Heart left ventricle (tissue), 16 donors: ENCODE measurements around the gene AGER. TPM values are rescaled to one million over a fixed set of nuclear protein-coding genes. Genes with fewer than 3 reads are reported as not detected.

ENCODE experiments used
- ATAC-seq, 4 donors: fragments of 200-7000 bp; cut with Tn5 transposase; one replicate each; pipeline ENCODE4 v1.9.1; 2020 to 2022; ENCODE audit warnings: moderate library complexity in 4 of 4, mild to moderate bottlenecking in 3 of 4, moderate number of reproducible peaks in 1 of 4
- DNase-seq, 5 donors: peaks; one replicate each; pipeline ENCODE4 v3.0.0-alpha.2; 2020
- H3K27ac ChIP-seq, 12 donors: fragments of 200-600 bp; sonication (generic) in 4 of 12; one replicate each; pipeline versions ENCODE4 v1.5.0 to v1.8.0; 2016 to 2022; ENCODE audit warnings: mild to moderate bottlenecking in 2 of 12
- H3K27me3 ChIP-seq, 9 donors: fragments of 200-600 bp; sonication (generic) in 2 of 9; one replicate each; pipeline versions ENCODE4 v1.5.1 to v1.8.0; 2016 to 2022; ENCODE audit warnings: mild to moderate bottlenecking in 3 of 9
- H3K36me3 ChIP-seq, 9 donors: fragments of 200-600 bp; sonication (generic) in 2 of 9; one replicate each; pipeline versions ENCODE4 v1.5.0 to v1.8.0; 2018 to 2022; ENCODE audit warnings: mild to moderate bottlenecking in 2 of 9
- H3K4me1 ChIP-seq, 12 donors: fragments of 200-600 bp; sonication (generic) in 4 of 12; one replicate each; pipeline versions ENCODE4 v1.5.0 to v1.8.0; 2016 to 2022; ENCODE audit warnings: mild to moderate bottlenecking in 3 of 12
- H3K4me3 ChIP-seq, 12 donors: fragments of 200-600 bp; sonication (generic) in 4 of 12; one replicate each; pipeline versions ENCODE4 v1.5.0 to v1.8.0; 2017 to 2022; ENCODE audit warnings: mild to moderate bottlenecking in 9 of 12, moderate library complexity in 4 of 12
- H3K9me3 ChIP-seq, 12 donors: fragments of 200-600 bp; sonication (generic) in 4 of 12; one replicate each; pipeline versions ENCODE4 v1.5.0 to v1.8.0; 2016 to 2022; ENCODE audit warnings: mild to moderate bottlenecking in 1 of 12
- POLR2A ChIP-seq, 2 donors: fragments of 450-650 bp; IDR thresholded peaks; one replicate each; pipeline ENCODE4 v1.6.1; 2017; ENCODE audit warnings: antibody characterized with exemption in 2 of 2, mild to moderate bottlenecking in 2 of 2, moderate library complexity in 2 of 2
- WGBS, 4 donors: extraction: QIAGEN DNeasy Blood & Tissue Kit in 2 of 4; methylation state at CpG; one replicate each; pipeline versions ENCODE4 v1.1.5 to v1.1.7; 2013 to 2018; 5-methylcytosine and 5-hydroxymethylcytosine counted together
- intact Hi-C, 10 donors: fragments of 100-400 bp; cut with DNase I; formaldehyde crosslinking; loops; one replicate each; pipeline versions ENCODE4 v1.11.1 to v1.14.2; 2022
- polyA plus RNA-seq, 2 donors: library from polyadenylated mRNA; stranded (reverse); fragments of 200-250 nt; gene quantifications; one replicate each; pipeline ENCODE4 v1.2.3, GENCODE V29; 2013
- total RNA-seq, 9 donors: library from RNA; depleted of rRNA in 2 of 9; stranded (reverse); fragments of >200 nt in 2 of 9; fragmentation: NEBNext Ultra II Directional in 3 of 9; extraction: Animal tissue kit (Norgen Biotek cat#: 25700) in 3 of 9; gene quantifications; one replicate each; pipeline versions ENCODE4 v1.1.0 to v1.2.4, GENCODE V29; 2016 to 2023
- TF ChIP-seq, protein P1 (sequence below), 12 donors: fragments of 200-600 bp; sonication (generic) in 4 of 12; IDR thresholded peaks; one replicate each; pipeline versions ENCODE4 v1.5.0 to v1.8.0; 2018 to 2022; ENCODE audit warnings: antibody characterized with exemption in 12 of 12, mild to moderate bottlenecking in 5 of 12
- donor health status: ischemic (EF 13 %, LVEDD 7.1; RV severe dilation, severe dysfunction).
- donor health status: healthy with polysubstance abuse.
- donor health status: DM: no; HTN: yes; CAD: no.
- donor health status: DM: no; HTN: no; CAD: no.
- donor health status: ischemic (EF 25% LVEDD 6.9; RV normal size, moderate dysfunction).
- donor health status: ischemic (EF 25% LVEDD 5.7; RV mildly dilated, moderate dysfunction).
- donor health status: healthy.
- donor health status: DM: yes; HTN: yes; CAD: no.
- donor health status: ischemic (EF 35%, LVEDD 5.7; RV mildly dilated, moderate dysfunction).
- donor health status: nonischemic (EF 11% LVEDD 7.7; RV severe dilation, severe dysfunction).
- donor health status: DM: yes; HTN: yes; CAD: no.
- donor health status: PGD.
- donor health status: ischemic (EF 29% LVEDD 5.4; RV normal size, mild dysfunction).
- donor health status: nonischemic (EF 23%, LVEDD 6.1; RV moderate dilation, normal function).

AGER gene
- total and polyA plus RNA-seq, 11 donors = 0.69 to 5.7 (median 1.7) TPM; not detected in 1

DNA sequence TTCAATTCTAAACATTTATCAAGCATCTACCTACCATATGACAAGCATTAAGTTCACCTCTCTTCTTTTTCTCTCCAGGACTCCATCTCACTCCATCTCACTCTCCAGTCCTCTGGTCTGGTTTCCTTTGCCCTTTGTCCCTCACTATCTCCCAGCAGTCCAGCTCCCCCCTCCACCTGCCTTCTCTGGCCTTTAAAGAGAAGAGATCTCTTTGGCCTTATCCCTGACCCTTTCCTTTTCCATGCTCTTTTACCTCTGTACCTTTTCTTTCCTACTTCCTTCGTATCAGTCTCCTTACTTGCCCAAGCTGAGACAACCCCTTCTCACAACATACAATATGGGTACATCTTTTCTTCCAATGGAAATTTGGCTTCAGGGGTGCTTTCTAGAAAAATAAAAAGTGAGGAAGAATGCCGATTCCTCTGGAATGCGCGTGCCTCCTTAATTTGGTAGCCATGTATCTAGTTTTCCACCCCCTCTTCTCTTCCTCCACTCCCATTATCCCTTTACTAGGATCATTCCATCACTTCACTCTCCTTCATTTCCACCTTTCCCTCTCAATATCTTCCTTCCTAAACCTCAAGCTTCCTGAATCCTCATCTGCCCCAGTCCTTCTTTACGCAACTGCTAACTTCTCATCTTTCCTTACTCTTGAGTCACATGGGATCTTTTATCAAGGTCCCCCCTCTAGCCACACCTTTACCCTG lies 7.4 kb downstream of the AGER start:
- H3K9me3 ChIP-seq = no peaks in the 10 kb centered on the region
- TF ChIP-seq POLR2A (IDR thresholded peaks at IDR 0.05) = no peak
- TF ChIP-seq, protein P1, sequence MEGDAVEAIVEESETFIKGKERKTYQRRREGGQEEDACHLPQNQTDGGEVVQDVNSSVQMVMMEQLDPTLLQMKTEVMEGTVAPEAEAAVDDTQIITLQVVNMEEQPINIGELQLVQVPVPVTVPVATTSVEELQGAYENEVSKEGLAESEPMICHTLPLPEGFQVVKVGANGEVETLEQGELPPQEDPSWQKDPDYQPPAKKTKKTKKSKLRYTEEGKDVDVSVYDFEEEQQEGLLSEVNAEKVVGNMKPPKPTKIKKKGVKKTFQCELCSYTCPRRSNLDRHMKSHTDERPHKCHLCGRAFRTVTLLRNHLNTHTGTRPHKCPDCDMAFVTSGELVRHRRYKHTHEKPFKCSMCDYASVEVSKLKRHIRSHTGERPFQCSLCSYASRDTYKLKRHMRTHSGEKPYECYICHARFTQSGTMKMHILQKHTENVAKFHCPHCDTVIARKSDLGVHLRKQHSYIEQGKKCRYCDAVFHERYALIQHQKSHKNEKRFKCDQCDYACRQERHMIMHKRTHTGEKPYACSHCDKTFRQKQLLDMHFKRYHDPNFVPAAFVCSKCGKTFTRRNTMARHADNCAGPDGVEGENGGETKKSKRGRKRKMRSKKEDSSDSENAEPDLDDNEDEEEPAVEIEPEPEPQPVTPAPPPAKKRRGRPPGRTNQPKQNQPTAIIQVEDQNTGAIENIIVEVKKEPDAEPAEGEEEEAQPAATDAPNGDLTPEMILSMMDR (IDR thresholded peaks at IDR 0.05) = no peak
- no peak for DNase-seq
- 18 to 30% (median 22%) methylated on average over 5 of the region's 5 CpGs for WGBS, 4 donors
- H3K27me3 ChIP-seq = no peaks in the 10 kb centered on the region
- intact Hi-C loops = loop anchor here in 5 of 10 donors (1.0 to 10.0 kb wide), 7 partner anchors 19 to 512 kb away; partner anchors contain the start of genes C6orf47 (in 2 of the 5), CSNK2B (in 2 of the 5), FKBPL (in 2 of the 5) and GPANK1 (in 2 of the 5)
- no peak for ATAC-seq
- peak overlapping the region; percentile 5 to 99 (median 88) for H3K4me3 ChIP-seq
- peak overlapping the region; percentile 87 to 100 (median 97) for H3K27ac ChIP-seq
- H3K4me1 ChIP-seq = peaks cover 11 to 64% (median 43%) of the 10 kb centered on the region in 12 donors
- peaks cover 0 to 23% (median 15%) of the 10 kb centered on the region in 9 donors for H3K36me3 ChIP-seq

DNA sequence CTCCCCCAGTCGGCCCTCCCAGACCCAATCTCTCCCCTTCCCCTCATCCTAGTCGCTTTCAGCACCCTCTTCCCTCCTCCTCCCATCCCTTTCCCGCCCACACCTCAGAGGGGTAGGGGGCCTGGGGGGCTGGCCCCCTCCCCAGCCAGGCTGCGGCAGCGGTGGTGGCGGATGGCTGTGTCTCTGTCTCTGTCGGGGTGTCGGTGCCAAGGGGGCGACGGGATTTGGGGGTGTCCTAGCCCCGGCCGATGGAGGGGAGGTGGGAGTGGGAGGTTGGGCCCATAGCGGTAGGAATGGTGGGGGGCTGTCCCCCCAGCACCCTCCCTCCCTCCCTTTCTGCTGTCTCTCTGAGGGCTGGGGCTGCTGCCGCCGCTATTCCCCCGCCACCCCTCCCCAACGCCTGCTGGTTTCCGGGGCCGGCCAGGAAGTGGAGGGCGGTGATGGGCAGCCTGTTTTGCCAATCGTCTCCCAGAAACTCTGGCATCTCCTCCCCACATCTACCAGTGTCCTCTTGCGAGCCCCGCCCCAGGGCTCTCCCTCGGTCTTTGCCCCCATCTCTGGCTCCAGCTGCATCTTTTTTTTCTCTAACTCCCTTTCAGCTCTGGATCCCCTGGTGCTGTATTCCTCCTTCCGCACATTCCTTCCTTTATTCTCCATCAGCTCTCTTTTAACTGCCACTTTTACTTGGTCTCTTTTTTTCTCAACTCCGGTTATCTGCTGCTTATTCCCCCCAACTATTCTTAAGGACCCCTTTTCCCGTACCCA lies 8.2 kb downstream of the AGER start, which contains the start of gene AGPAT1:
Gene AGPAT1, minus strand, starts transcription at position 374 of the 765 bp plus-strand sequence. CDS start 4,588 bp downstream, outside the sequence.
- peak; percentile 98 to 100 (median 99) for DNase-seq
- TF ChIP-seq, protein P1 (IDR thresholded peaks at IDR 0.05) = no peak
- peak in 1 of 2 donors; percentile 78 for TF ChIP-seq POLR2A (IDR thresholded peaks at IDR 0.05)
- H3K27ac ChIP-seq = peak within 1 kb of the TSS; percentile 87 to 100 (median 97)
- intact Hi-C loops = loop anchor here in 4 of 10 donors (1.0 to 10.0 kb wide), 6 partner anchors 21 to 511 kb away; partner anchors contain the start of genes C6orf47 (in 2 of the 4), CSNK2B (in 2 of the 4), FKBPL (in 2 of the 4) and GPANK1 (in 2 of the 4)
- WGBS, 4 donors = 0 to 1% (median 1%) methylated on average over 16 to 27 of the region's 27 CpGs
- H3K27me3 ChIP-seq = no peaks in the 10 kb centered on the region
- H3K9me3 ChIP-seq = no peaks in the 10 kb centered on the region
- peaks cover 0 to 22% (median 15%) of the 10 kb centered on the region in 9 donors for H3K36me3 ChIP-seq
- peak; percentile 65 to 77 (median 75) for ATAC-seq
- H3K4me1 ChIP-seq = peaks cover 11 to 57% (median 38%) of the 10 kb centered on the region in 12 donors
- peak within 1 kb of the TSS; percentile 61 to 99 (median 88) for H3K4me3 ChIP-seq

DNA sequence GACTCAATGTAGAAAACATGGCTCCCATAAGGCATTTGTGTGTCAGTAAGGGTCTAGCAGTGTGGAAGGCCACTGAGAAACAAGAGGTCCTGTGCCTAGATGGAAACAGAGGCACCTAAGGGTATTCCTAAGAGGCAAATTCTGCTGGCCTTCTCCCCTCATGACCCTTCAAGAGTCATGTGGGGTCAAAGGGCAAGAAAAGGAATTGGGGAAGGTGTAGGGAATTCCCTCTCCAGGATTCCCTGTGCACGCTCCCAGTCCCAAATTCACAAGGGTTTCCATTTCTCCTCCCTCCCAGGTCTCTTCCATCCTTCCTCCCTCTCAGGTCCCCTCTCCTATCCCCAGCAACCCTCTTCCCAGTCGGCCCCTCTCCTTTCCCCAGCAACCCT lies 8.7 kb downstream of the AGER start:
- Histone ChIP-seq H3K36me3 (peaks cover 0 to 22% (median 15%) of the 10 kb centered on the region in 9 donors), H3K9me3 (no peaks in the 10 kb centered on the region), H3K27me3 (no peaks in the 10 kb centered on the region), H3K4me1 (peaks cover 11 to 57% (median 37%) of the 10 kb centered on the region in 12 donors), H3K4me3 (peak overlapping the region; percentile 61 to 99 (median 88)), H3K27ac (peak overlapping the region; percentile 87 to 100 (median 97))
- intact Hi-C loops = loop anchor here in 4 of 10 donors (5.0 to 10.0 kb wide), 3 partner anchors 43 to 511 kb away; partner anchors contain the start of genes C6orf47 (in 2 of the 4), CSNK2B (in 2 of the 4), GPANK1 (in 2 of the 4) and LY6G5B (in 2 of the 4)
- TF ChIP-seq, protein P1 (IDR thresholded peaks at IDR 0.05) = no peak
- TF ChIP-seq POLR2A (IDR thresholded peaks at IDR 0.05) = no peak
- 10 to 20% (median 11%) methylated on average over 2 of the region's 2 CpGs for WGBS, 4 donors
- ATAC-seq (no peak), DNase-seq (no peak)
